Measurements from ENCODE around the gene DNAH3. TPM values are rescaled to one million over a fixed set of nuclear protein-coding genes. Genes with fewer than 3 reads are reported as not detected.
"Not testable (repeated sequence)": the region's sequence is repeated elsewhere in the genome, so short reads cannot be mapped to it uniquely, and the experiment has no call there.

The DNAH3 gene
- total RNA-seq, 1 experiment from 2014 or later = 0.57 TPM

- no peak for TF ChIP-seq ZBTB43 (CRISPR knock-in tag; IDR thresholded peaks at IDR 0.05)
- TF ChIP-seq MYBL2 (CRISPR knock-in tag; IDR thresholded peaks at IDR 0.05) = no peak
- TF ChIP-seq IRF2 (CRISPR knock-in tag; IDR thresholded peaks at IDR 0.05; ENCODE audit: borderline replicate concordance, low read depth) = no peak
- TF ChIP-seq ZNF232 (CRISPR knock-in tag; IDR thresholded peaks at IDR 0.05) = no peak
These were observed 217.1 kb downstream of the DNAH3 start (continued) for GRCh38 chr16:20933589-20933988.

- H3K36me3 Mint-ChIP-seq = no peaks in the 10 kb centered on the region
- H3K4me3 Mint-ChIP-seq = no peak overlapping the region
- ATAC-seq (no peak), DNase-seq (ENCODE audit: low spot score) (no peak)
- no peaks in the 10 kb centered on the region for H3K27me3 Mint-ChIP-seq (ENCODE audit: low read depth)
- ChIA-PET CTCF (no interaction called here), POLR2A (no interaction called here)
- H3K9me3 Mint-ChIP-seq = no peaks in the 10 kb centered on the region
- no peak for TF ChIP-seq ZNF121 (CRISPR knock-in tag; IDR thresholded peaks at IDR 0.05)
- no peak for TF ChIP-seq MYBL2 (CRISPR knock-in tag; IDR thresholded peaks at IDR 0.05)
- TF ChIP-seq ATF6 (CRISPR knock-in tag; IDR thresholded peaks at IDR 0.05) = no peak
- TF ChIP-seq EMX1 (CRISPR knock-in tag; IDR thresholded peaks at IDR 0.05) = no peak
- no peaks in the 10 kb centered on the region for H3K4me1 Mint-ChIP-seq
- no peak overlapping the region for H3K27ac Mint-ChIP-seq
These were observed 219.5 kb downstream of the DNAH3 start for GRCh38 chr16:20931066-20931600.

GRCh38 chr16:20930365-20930690 is 220.3 kb downstream of the DNAH3 start:
- Mint-ChIP-seq H3K27me3 (ENCODE audit: low read depth) (no peaks in the 10 kb centered on the region), H3K4me3 (no peak overlapping the region), H3K36me3 (no peaks in the 10 kb centered on the region), H3K4me1 (no peaks in the 10 kb centered on the region), H3K27ac (no peak overlapping the region), H3K9me3 (no peaks in the 10 kb centered on the region)
- POLR2A ChIA-PET = no interaction called here
- DNase-seq (ENCODE audit: low spot score) (no peak), ATAC-seq (no peak)
- TF ChIP-seq KAT7 (CRISPR knock-in tag; IDR thresholded peaks at IDR 0.05; ENCODE audit: borderline replicate concordance) (no peak), NR1H2 (CRISPR knock-in tag; IDR thresholded peaks at IDR 0.05) (no peak), IRF2 (CRISPR knock-in tag; IDR thresholded peaks at IDR 0.05; ENCODE audit: borderline replicate concordance, low read depth) (no peak)
- CTCF ChIA-PET = no interaction called here

- H3K27me3 Mint-ChIP-seq (ENCODE audit: low read depth); ATAC-seq; POLR2A ChIA-PET; H3K9me3 Mint-ChIP-seq; DNase-seq (ENCODE audit: low spot score); H3K36me3 Mint-ChIP-seq; H3K27ac Mint-ChIP-seq; H3K4me3 Mint-ChIP-seq; H3K4me1 Mint-ChIP-seq: not testable (repeated sequence)
- CTCF ChIA-PET = interaction anchor here (0.6 kb wide), 1 partner anchor 189 kb away, joined by 3 read pairs; the partner anchor contains the start of gene THUMPD1
These were observed 220.8 kb downstream of the DNAH3 start for GRCh38 chr16:20929676-20930364.

GRCh38 chr16:20928774-20929411 is 221.8 kb downstream of the DNAH3 start:
- no peaks in the 10 kb centered on the region for H3K9me3 Mint-ChIP-seq
- H3K4me1 Mint-ChIP-seq = no peaks in the 10 kb centered on the region
- H3K27ac Mint-ChIP-seq = no peak overlapping the region; the same call in 1 of the 2 replicates
- H3K4me3 Mint-ChIP-seq = no peak overlapping the region
- TF ChIP-seq ZNF512 (CRISPR knock-in tag; IDR thresholded peaks at IDR 0.05; ENCODE audit: borderline replicate concordance) (no peak), MAX (CRISPR knock-in tag; IDR thresholded peaks at IDR 0.05) (no peak), ATF6 (CRISPR knock-in tag; IDR thresholded peaks at IDR 0.05) (no peak), FOXP1 (CRISPR knock-in tag; IDR thresholded peaks at IDR 0.05; ENCODE audit: borderline replicate concordance) (no peak), TEAD1 (CRISPR knock-in tag; IDR thresholded peaks at IDR 0.05) (no peak), ATF3 (CRISPR knock-in tag; conservative IDR thresholded peaks at IDR 0.05) (no peak), GABPB1 (CRISPR knock-in tag; IDR thresholded peaks at IDR 0.05) (no peak)
- CTCF ChIA-PET = no interaction called here
- H3K36me3 Mint-ChIP-seq = no peaks in the 10 kb centered on the region
- no peak for ATAC-seq
- H3K27me3 Mint-ChIP-seq (ENCODE audit: low read depth) = no peaks in the 10 kb centered on the region
- DNase-seq (ENCODE audit: low spot score) = no peak
- POLR2A ChIA-PET = no interaction called here
